Chondrocyte (in vitro differentiated cells): ENCODE measurements around the gene IL17C. TPM values are rescaled to one million over a fixed set of nuclear protein-coding genes. Genes with fewer than 3 reads are reported as not detected.
A peak's percentile ranks its signal among the peaks of the same experiment; 100 is the strongest.

ENCODE experiments used
- DNase-seq: peaks from one replicate; pipeline ENCODE4 v3.0.0; 2021; ENCODE audit warnings: mixed read lengths, low spot score
- H3K27ac Mint-ChIP-seq: one replicate; pipeline ENCODE4 v1.8.0; 2021; ENCODE audit warnings: mild to moderate bottlenecking, moderate library complexity, mixed read lengths; ENCODE audit not compliant: unreplicated experiment
- H3K27me3 Mint-ChIP-seq: 2 replicates; pipeline ENCODE4 v1.8.0; 2021; ENCODE audit warnings: low read depth, mixed read lengths
- H3K36me3 Mint-ChIP-seq: 2 replicates; pipeline ENCODE4 v1.8.0; 2021; ENCODE audit warnings: low read depth, mixed read lengths
- H3K4me1 Mint-ChIP-seq: 2 replicates; pipeline ENCODE4 v1.8.0; 2021; ENCODE audit warnings: low read depth, mild to moderate bottlenecking, mixed read lengths
- H3K4me3 Mint-ChIP-seq: one replicate; pipeline ENCODE4 v1.8.0; 2021; ENCODE audit warnings: mild to moderate bottlenecking, moderate library complexity, mixed read lengths; ENCODE audit not compliant: unreplicated experiment
- H3K9me3 Mint-ChIP-seq: 2 replicates; pipeline ENCODE4 v1.8.0; 2021; ENCODE audit warnings: low read depth, mixed read lengths
- total RNA-seq: library from RNA; stranded (reverse); gene quantifications from 3 replicates; pipeline ENCODE4 v1.2.1, GENCODE V29; 2021
- TF ChIP-seq, protein P1 (sequence below): fragments of 200-600 bp; sonication (generic); IDR thresholded peaks from 2 replicates; pipeline ENCODE4 v1.5.0; 2021; ENCODE audit warnings: antibody characterized with exemption, mild to moderate bottlenecking, moderate library complexity

IL17C gene
- total RNA-seq, 1 donor from 2014 or later = not detected

DNA sequence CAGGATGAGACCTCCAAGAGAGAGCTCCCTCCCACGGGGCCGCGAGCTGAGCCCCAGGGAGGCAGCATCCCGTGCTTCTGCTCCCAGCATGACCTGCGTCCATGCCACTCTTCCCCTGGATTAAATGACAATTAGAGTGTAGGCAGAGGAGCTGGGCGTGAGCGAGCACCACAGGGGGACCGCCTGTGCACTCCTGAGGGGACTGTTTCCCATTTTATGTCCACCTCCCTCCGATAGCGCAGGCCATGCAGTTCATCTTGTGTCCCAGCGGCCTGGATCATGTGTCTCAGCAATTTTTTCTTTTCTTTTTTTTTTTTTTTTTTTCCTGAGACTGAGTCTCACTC, 5.8 kb upstream of the IL17C start:
- TF ChIP-seq, protein P1, sequence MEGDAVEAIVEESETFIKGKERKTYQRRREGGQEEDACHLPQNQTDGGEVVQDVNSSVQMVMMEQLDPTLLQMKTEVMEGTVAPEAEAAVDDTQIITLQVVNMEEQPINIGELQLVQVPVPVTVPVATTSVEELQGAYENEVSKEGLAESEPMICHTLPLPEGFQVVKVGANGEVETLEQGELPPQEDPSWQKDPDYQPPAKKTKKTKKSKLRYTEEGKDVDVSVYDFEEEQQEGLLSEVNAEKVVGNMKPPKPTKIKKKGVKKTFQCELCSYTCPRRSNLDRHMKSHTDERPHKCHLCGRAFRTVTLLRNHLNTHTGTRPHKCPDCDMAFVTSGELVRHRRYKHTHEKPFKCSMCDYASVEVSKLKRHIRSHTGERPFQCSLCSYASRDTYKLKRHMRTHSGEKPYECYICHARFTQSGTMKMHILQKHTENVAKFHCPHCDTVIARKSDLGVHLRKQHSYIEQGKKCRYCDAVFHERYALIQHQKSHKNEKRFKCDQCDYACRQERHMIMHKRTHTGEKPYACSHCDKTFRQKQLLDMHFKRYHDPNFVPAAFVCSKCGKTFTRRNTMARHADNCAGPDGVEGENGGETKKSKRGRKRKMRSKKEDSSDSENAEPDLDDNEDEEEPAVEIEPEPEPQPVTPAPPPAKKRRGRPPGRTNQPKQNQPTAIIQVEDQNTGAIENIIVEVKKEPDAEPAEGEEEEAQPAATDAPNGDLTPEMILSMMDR = no peak
- no peak overlapping the region for H3K27ac Mint-ChIP-seq
- H3K36me3 Mint-ChIP-seq = peaks cover 7% of the 10 kb centered on the region
- peaks cover 4% of the 10 kb centered on the region for H3K4me1 Mint-ChIP-seq
- H3K9me3 Mint-ChIP-seq = no peaks in the 10 kb centered on the region
- peaks cover under 1% of the 10 kb centered on the region for H3K27me3 Mint-ChIP-seq
- no peak for DNase-seq
- H3K4me3 Mint-ChIP-seq = no peak overlapping the region

DNA sequence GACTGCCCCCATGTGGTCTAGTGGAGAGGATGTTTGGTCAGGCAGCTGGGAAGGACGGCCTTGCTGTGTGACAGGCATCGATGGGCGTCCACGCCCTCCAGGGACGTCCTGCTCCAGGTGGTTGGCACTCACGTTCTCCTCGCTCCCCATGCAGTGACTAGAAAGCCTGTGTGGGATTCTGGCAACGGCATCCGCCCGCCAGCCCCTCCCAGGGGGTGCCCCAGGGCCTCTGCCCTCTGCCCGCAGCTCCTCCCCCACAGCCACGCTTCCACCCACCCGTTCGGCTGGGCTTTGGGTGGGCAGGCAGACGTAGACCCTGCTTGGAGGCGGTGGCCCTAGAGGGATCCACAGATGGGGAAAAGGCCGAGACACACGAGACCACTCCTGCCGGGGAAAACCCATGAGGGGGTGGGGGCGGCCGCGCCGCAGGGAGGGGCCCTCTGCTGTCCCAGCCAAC, 4.7 kb upstream of the IL17C start:
- peaks cover 4% of the 10 kb centered on the region for H3K27me3 Mint-ChIP-seq
- H3K4me1 Mint-ChIP-seq = peaks cover 4% of the 10 kb centered on the region
- DNase-seq = no peak
- H3K36me3 Mint-ChIP-seq = peaks cover 6% of the 10 kb centered on the region
- H3K9me3 Mint-ChIP-seq = no peaks in the 10 kb centered on the region
- no peak overlapping the region for H3K4me3 Mint-ChIP-seq
- H3K27ac Mint-ChIP-seq = no peak overlapping the region
- TF ChIP-seq, protein P1 = peak; percentile 9

DNA sequence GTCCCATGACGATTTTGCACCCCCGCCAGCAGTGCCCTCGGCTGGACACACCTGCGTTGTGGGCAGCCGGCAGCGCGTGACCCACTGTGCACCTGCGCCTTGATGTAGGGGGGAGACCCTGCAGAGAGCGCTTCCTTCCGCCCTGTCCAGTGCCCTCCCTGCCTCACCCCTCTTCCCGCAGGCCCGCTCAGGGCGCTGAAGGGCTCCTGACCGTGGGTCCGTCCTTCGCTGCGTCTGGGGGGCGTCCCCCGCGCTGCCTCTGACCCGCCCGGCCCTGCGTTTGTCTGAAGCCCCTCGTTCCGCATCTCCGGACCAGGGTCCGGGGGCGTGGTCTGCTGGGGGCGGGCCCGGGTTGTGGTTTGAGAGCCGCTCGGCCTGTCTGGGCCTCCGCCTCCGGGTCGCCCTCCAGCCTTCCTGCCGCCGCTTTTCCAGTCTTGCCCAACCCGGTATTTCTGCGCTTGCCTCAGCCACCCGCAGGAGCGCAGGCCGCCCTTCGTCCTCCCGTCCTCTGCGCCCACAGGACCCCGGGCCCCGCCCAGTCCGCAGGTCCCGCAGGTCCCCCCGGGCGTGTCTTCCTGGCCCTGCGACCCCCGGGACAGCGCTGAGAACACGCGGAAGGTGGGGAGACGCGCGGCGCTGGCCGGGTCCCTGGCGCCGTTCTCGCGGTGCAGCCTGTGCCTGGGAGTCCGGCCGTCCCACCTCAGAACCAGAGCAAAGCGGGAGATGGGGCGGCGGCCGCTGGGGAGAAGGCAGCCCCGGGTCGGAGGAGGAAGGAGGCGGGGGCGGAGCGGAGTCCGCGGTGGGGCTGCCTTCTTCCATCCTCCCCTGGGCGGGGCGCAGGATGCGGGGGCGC, 4.0 kb upstream of the IL17C start:
- Mint-ChIP-seq H3K36me3 (peaks cover 6% of the 10 kb centered on the region), H3K9me3 (no peaks in the 10 kb centered on the region), H3K4me3 (peak overlapping the region; percentile 56), H3K27me3 (peaks cover 4% of the 10 kb centered on the region), H3K4me1 (peaks cover 4% of the 10 kb centered on the region), H3K27ac (no peak overlapping the region)
- TF ChIP-seq, protein P1 = no peak
- DNase-seq = no peak

DNA sequence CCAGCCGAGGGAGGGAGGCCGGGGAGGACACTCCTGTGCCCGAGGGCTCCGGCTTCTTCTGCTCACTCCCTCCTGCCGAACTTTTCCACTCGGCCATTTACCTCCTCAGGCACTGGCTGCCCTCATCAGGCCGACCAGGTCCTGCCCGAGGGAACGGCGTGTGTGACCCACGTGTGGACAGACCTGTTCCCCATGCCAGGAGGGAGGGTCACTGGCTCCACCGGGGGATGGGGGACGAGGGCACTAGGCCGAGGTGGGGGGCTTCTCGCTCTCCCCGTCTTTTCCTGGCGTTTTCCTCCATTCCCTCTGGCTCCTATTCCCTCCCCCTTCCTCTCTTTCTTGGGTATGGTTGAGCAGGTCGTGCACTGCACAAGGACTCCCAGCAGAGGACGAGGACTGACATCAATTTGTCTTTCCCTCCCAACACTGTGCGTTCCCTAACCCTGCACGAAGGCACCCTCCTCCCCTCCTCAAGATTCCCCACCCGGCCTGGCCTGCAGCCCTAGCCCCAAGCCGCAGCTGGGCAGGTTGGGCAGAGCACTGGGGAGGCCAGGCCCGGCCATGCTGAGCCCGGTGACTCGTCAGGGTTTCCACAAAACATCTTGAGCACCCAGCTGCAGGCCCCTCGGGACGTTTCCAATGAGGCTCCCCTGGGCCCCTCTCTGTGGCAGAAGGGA, 3.2 kb upstream of the IL17C start:
- H3K27ac Mint-ChIP-seq = no peak overlapping the region
- peaks cover 6% of the 10 kb centered on the region for H3K27me3 Mint-ChIP-seq
- TF ChIP-seq, protein P1 = no peak
- H3K4me1 Mint-ChIP-seq = peaks cover 4% of the 10 kb centered on the region
- peak overlapping the region; percentile 33 for H3K4me3 Mint-ChIP-seq
- DNase-seq = no peak
- no peaks in the 10 kb centered on the region for H3K9me3 Mint-ChIP-seq
- peaks cover 6% of the 10 kb centered on the region for H3K36me3 Mint-ChIP-seq

DNA sequence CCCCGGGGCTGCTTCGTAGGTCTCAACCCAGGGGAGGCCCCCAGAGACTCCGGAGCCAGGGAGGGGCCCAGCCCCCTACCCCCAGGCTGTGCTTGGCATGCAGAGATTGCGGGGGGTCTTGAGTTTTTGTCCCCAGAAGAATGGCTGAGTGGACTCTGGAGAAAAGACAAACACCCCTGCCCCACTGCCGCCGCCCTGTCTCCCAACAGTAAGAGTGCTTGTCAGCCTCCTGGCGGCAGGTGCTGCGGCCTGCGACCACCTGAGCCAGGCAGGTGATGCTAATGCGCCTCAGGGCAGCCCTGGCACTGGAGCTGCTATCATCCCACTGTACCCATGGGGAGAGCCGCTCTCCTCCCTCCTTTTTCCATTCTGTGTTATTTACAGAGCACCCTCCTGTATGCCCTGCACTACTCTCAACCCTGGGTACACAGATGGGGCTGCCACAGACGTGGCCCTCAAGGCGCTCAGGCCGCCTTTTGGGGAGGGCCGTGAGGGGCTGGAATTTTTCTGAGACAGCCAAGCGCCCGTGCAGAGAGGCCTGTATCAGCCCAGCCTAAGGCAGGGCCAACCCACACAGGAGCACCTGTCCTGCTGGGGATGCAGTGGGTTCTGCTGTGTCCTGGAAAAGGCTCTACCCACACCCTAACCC, 2.6 kb upstream of the IL17C start:
- Mint-ChIP-seq H3K4me3 (no peak overlapping the region), H3K4me1 (peaks cover 4% of the 10 kb centered on the region), H3K27me3 (peaks cover 7% of the 10 kb centered on the region), H3K9me3 (no peaks in the 10 kb centered on the region), H3K27ac (no peak overlapping the region), H3K36me3 (peaks cover 6% of the 10 kb centered on the region)
- TF ChIP-seq, protein P1 = no peak
- no peak for DNase-seq
